Measurements from ENCODE around the gene RNF11. TPM values are rescaled to one million over a fixed set of nuclear protein-coding genes. Genes with fewer than 3 reads are reported as not detected.

RNF11 gene
- total and polyA plus RNA-seq, 2 of the 8 experiments (the other 6 are each of a cell fraction or from before 2014, with no cell fraction given), result 49.6 to 54.2 TPM

DNA sequence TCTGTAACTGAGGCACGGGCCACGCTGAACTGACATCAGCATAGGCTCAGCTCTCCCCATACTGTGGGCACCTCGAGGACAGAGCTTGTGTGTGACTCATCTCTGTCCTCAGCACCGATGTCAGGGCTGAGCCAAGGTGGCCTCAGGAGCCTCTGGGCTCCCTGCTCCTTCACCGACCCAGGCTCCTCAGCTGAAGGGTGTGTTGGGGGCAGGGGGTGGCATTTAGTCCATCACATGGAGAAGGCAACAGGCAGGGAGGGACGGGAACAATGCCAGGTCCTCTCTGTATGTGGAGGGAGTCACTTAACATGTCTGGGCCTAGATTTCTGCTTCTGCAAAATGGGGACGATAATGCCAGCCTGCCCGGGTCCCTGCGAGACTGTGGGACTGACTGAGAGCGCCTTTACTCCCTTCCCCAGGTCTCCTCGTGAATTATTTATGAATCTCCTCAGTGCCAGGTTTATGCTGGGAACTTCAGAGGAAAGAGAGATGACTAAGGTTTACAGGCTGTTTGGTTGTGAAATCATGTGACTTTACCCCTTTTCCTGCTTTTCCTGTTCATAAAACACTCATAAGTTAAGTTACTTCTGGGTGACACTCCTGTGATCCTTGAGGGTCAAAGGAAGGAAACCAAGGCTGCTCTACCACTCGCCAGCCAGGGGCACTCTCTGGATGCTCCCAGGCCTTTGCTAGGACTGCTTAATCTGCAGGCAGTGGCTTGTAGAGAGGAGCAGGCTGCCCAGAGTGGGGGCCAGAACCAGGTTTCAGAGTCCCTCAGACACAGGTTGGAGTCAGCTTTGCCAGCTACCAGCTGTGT is 78.1 kb downstream of the RNF11 start:
- Histone ChIP-seq H3K79me2 (ENCODE audit: control insufficient read depth in 1 of 2, insufficient read depth in 2 of 2, low read length in 2 of 2) (no peaks in the 10 kb centered on the region), H4K8ac (ENCODE audit: extremely low read depth, insufficient read depth, low read length) (peak overlapping the region; percentile 23), H4K20me1 (replicated peaks in 1 of 2; ENCODE audit: control insufficient read depth in 1 of 2, insufficient read depth in 2 of 2, low read length in 2 of 2) (no peaks in the 10 kb centered on the region), H2BK12ac (ENCODE audit: low read depth, low read length) (no peak overlapping the region), H2BK5ac (ENCODE audit: low read depth, low read length) (no peak overlapping the region), H3K18ac (ENCODE audit: extremely low read depth, low read length) (no peak overlapping the region; the same call in 1 of the 2 replicates), H2BK120ac (replicated peaks; ENCODE audit: low read depth, low read length) (no peak overlapping the region), H3K9me3 (ENCODE audit: insufficient read depth in 2 of 2, low read depth in 1 of 2, low read length in 1 of 2) (no peaks in the 10 kb centered on the region), H2BK15ac (ENCODE audit: low read length) (no peak overlapping the region), H3K9ac (replicated peaks in 1 of 4; ENCODE audit: extremely low read depth in 1 of 4, low read depth in 3 of 4, low read length in 3 of 4) (no peak overlapping the region), H4K5ac (ENCODE audit: insufficient read length, low read depth, low read length) (no peak overlapping the region), H2AK5ac (ENCODE audit: low read depth, low read length) (no peak overlapping the region), H3K23ac (ENCODE audit: insufficient read length) (no peak overlapping the region), H3K27ac (ENCODE audit: low read depth, low read length) (no peak overlapping the region), H3K79me1 (ENCODE audit: low read depth, low read length) (no peaks in the 10 kb centered on the region), H3K23me2 (ENCODE audit: low read depth, low read length) (no peaks in the 10 kb centered on the region), H3K4ac (replicated peaks; ENCODE audit: insufficient read length, low read depth, low read length) (no peak overlapping the region), H3K36me3 (ENCODE audit: control insufficient read depth in 2 of 4, insufficient read depth in 4 of 4, low read length in 3 of 4) (no peaks in the 10 kb centered on the region), H2AFZ (ENCODE audit: low read length) (no peak overlapping the region), H3K27me3 (replicated peaks in 1 of 4; ENCODE audit: control insufficient read depth in 3 of 4, extremely low read depth in 1 of 4, insufficient read depth in 3 of 4, low read length in 3 of 4) (no peaks in the 10 kb centered on the region), H3K14ac (ENCODE audit: insufficient read length) (no peak overlapping the region), H3K56ac (replicated peaks; ENCODE audit: insufficient read length, low read depth, low read length) (no peak overlapping the region), H2BK20ac (ENCODE audit: low read length) (no peak overlapping the region), H3K4me3 (ENCODE audit: extremely low read depth in 1 of 4, insufficient read depth in 2 of 4, low read depth in 3 of 4, low read length in 4 of 4) (no peak overlapping the region), H3K4me2 (ENCODE audit: insufficient read depth in 1 of 2, low read depth in 2 of 2, low read length in 2 of 2) (no peak overlapping the region), H4K91ac (replicated peaks; ENCODE audit: insufficient read length, low read length) (no peak overlapping the region), H3K4me1 (replicated peaks in 1 of 4; ENCODE audit: control insufficient read depth in 3 of 4, insufficient read depth in 4 of 4, low read length in 3 of 4) (peaks cover 0 to 9% (median 0%) of the 10 kb centered on the region in 4 experiments; a peak in 3 of 7 replicates)
- TF ChIP-seq RNF2 (IDR thresholded peaks at IDR 0.05; ENCODE audit: borderline replicate concordance, low read depth, low read length, missing control alignments, poor library complexity, severe bottlenecking) (no peak), CBX8 (IDR thresholded peaks at IDR 0.05; ENCODE audit: borderline replicate concordance, low read depth, low read length) (no peak), SP2 (IDR thresholded peaks at IDR 0.05; ENCODE audit: low read length) (no peak), JUND (IDR thresholded peaks at IDR 0.05; ENCODE audit: low read length) (no peak), KDM1A (IDR thresholded peaks at IDR 0.05; ENCODE audit: borderline replicate concordance, low read length) (no peak), SIRT6 (IDR thresholded peaks at IDR 0.05; ENCODE audit: low read length) (no peak), YY1 (IDR thresholded peaks at IDR 0.05; ENCODE audit: low read depth, low read length) (no peak), TCF12 (IDR thresholded peaks at IDR 0.05; ENCODE audit: low read depth, low read length) (no peak), SUZ12 (IDR thresholded peaks at IDR 0.05; ENCODE audit: low read length) (no peak), FOSL1 (IDR thresholded peaks at IDR 0.05; ENCODE audit: insufficient read depth, low read depth, low read length) (no peak), GABPA (IDR thresholded peaks at IDR 0.05; ENCODE audit: borderline replicate concordance, insufficient read depth, low read length) (no peak)
- DNase-seq (ENCODE audit: low read depth in 1 of 2, low spot score in 2 of 2) (no peak), FAIRE-seq (no peak)
- POLR2A ChIA-PET (ENCODE audit: partially characterized antibody), result interaction anchor here (0.9 kb wide), 1 partner anchor 16 kb away, joined by 3 read pairs; no protein-coding TSS in a partner anchor
- WGBS, 2 experiments (ENCODE audit: extremely low coverage in 1 of 2, insufficient coverage in 1 of 2, insufficient read length in 1 of 2, insufficient replicate concordance in 2 of 2, low coverage in 1 of 2, low lambda C conversion rate in 2 of 2, missing lambda C conversion rate in 1 of 2), result 88% methylated on average over 12 of the region's 12 CpGs; no CpG with 5 or more reads in 1 of the 2 experiments
- CTCF ChIA-PET (ENCODE audit: partially characterized antibody), result interaction anchor here (1.0 to 2.3 kb wide), 10 partner anchors 9 to 230 kb away, joined by 3 to 6 read pairs (median 4); no protein-coding TSS in a partner anchor
